SK-N-SH (cell line): ENCODE data around the gene MALT1. TPM values are rescaled to one million over a fixed set of nuclear protein-coding genes. Genes with fewer than 3 reads are reported as not detected.

Experiments
- CTCF ChIA-PET: fragments of 300-600, 350-600 bp; formaldehyde crosslinking; extraction: SDS; loops from one replicate; lab custom pipeline; 2021; lab: Yijun Ruan, JAX
- POLR2A ChIA-PET: fragments of 350-600 bp; sonication (Branson Sonifier 250); formaldehyde crosslinking; extraction: SDS; loops from one replicate; lab custom pipeline; 2020; ENCODE audit warnings: antibody characterized with exemption, inconsistent platforms; lab: Yijun Ruan, JAX
- DNase-seq: peaks from one replicate; pipeline ENCODE4 v3.0.0; 2012
- H2AFZ ChIP-seq: fragments of 200-600 bp; sonication (generic); 2 replicates; pipeline ENCODE4 v1.8.1; 2016; ENCODE audit warnings: antibody characterized with exemption, mild to moderate bottlenecking, low read depth
- H3F3A ChIP-seq: fragments of 200-600 bp; sonication (generic); replicated peaks from 2 replicates; pipeline ENCODE3; 2016; ENCODE audit warnings: antibody characterized with exemption, mild to moderate bottlenecking; ENCODE audit not compliant: insufficient read depth
- H3K27ac ChIP-seq, 2 experiments: fragments of 200-500 bp in 1 of 2; fragments of 200-600 bp in 1 of 2; sonication (Bioruptor generic) in 1 of 2; sonication (generic), shearing (Covaris generic) in 1 of 2; 2 replicates each; pipeline versions ENCODE4 v1.5.1 to v1.6.1; 2014 to 2016; ENCODE audit warnings: low read depth in 2 of 2, inconsistent platforms in 1 of 2, low read length in 1 of 2, mild to moderate bottlenecking in 1 of 2, mixed read lengths in 1 of 2
- H3K27me3 ChIP-seq: fragments of 200-600 bp; sonication (generic), shearing (Covaris generic); 2 replicates; pipeline ENCODE4 v1.6.1; 2016; ENCODE audit warnings: mixed run types; ENCODE audit not compliant: insufficient read depth
- H3K36me3 ChIP-seq, 2 experiments: fragments of 200-500 bp in 1 of 2; fragments of 200-600 bp in 1 of 2; sonication (Bioruptor generic) in 1 of 2; sonication (generic) in 1 of 2; replicated peaks in 1 of 2; 2 replicates each; pipeline versions ENCODE3 to v1.5.1; 2014 to 2016; ENCODE audit warnings: low read length in 1 of 2, mild to moderate bottlenecking in 1 of 2; ENCODE audit not compliant: insufficient read depth in 2 of 2, control insufficient read depth in 1 of 2
- H3K4me1 ChIP-seq, 2 experiments: fragments of 200-500 bp in 1 of 2; fragments of 200-600 bp in 1 of 2; sonication (Bioruptor generic) in 1 of 2; sonication (generic), shearing (Covaris generic) in 1 of 2; 2 replicates each; pipeline versions ENCODE4 v1.5.1 to v1.6.1; 2014 to 2016; ENCODE audit warnings: low read depth in 1 of 2, low read length in 1 of 2, mixed run types in 1 of 2; ENCODE audit not compliant: insufficient read depth in 2 of 2, control insufficient read depth in 1 of 2
- H3K4me2 ChIP-seq: fragments of 200-600 bp; sonication (generic), shearing (Covaris generic); 2 replicates; pipeline ENCODE4 v1.6.1; 2017; ENCODE audit warnings: mixed run types
- H3K4me3 ChIP-seq, 2 experiments: fragments of 200-500 bp in 1 of 2; fragments of 200-600 bp in 1 of 2; sonication (Bioruptor generic) in 1 of 2; sonication (generic), shearing (Covaris generic) in 1 of 2; 2 replicates each; pipeline versions ENCODE4 v1.5.1 to v1.8.1; 2014 to 2016; ENCODE audit warnings: low read depth in 2 of 2, inconsistent platforms in 1 of 2, low read length in 1 of 2, mild to moderate bottlenecking in 1 of 2, mixed read lengths in 1 of 2, moderate library complexity in 1 of 2
- H3K79me2 ChIP-seq: fragments of 200-600 bp; sonication (generic); 2 replicates; pipeline ENCODE4 v1.8.1; 2017; ENCODE audit warnings: mild to moderate bottlenecking; ENCODE audit not compliant: insufficient read depth
- H3K9ac ChIP-seq: fragments of 200-600 bp; sonication (generic); 2 replicates; pipeline ENCODE4 v1.6.1; 2017; ENCODE audit warnings: mixed run types
- H3K9me2 ChIP-seq: fragments of 200-600 bp; sonication (generic); 2 replicates; pipeline ENCODE4 v1.6.1; 2017; ENCODE audit warnings: mixed run types
- H3K9me3 ChIP-seq: fragments of 200-600 bp; sonication (generic); 2 replicates; pipeline ENCODE4 v1.6.1; 2017; ENCODE audit warnings: mixed run types, mild to moderate bottlenecking, moderate library complexity
- H4K20me1 ChIP-seq: fragments of 200-600 bp; sonication (generic); 2 replicates; pipeline ENCODE4 v1.6.1; 2017; ENCODE audit warnings: mild to moderate bottlenecking, mixed run types; ENCODE audit not compliant: insufficient read depth
- CHD2 ChIP-seq: fragments of 150-350 bp; IDR thresholded peaks from 2 replicates; pipeline ENCODE4 v1.6.1; 2018; ENCODE audit warnings: low read length; ENCODE audit not compliant: partially characterized antibody
- ELF1 ChIP-seq: IDR thresholded peaks from 2 replicates; pipeline ENCODE4 v1.4.0; 2012
- GATA2 ChIP-seq: sonication (generic); formaldehyde crosslinking; IDR thresholded peaks from 2 replicates; pipeline ENCODE4 v1.5.0; 2020; ENCODE audit warnings: mild to moderate bottlenecking, missing genetic modification reagents
- IRF3 ChIP-seq: fragments of 150-350 bp; IDR thresholded peaks from 2 replicates; pipeline ENCODE4 v1.6.1; 2016; ENCODE audit warnings: mild to moderate bottlenecking, low read depth, low read length
- MEF2A ChIP-seq: IDR thresholded peaks from 2 replicates; pipeline ENCODE4 v1.4.0; 2012; ENCODE audit warnings: low read depth, borderline replicate concordance
- RXRA ChIP-seq: IDR thresholded peaks from 2 replicates; pipeline ENCODE4 v1.4.0; 2012; ENCODE audit warnings: low read depth, mild to moderate bottlenecking, borderline replicate concordance
- TCF12 ChIP-seq: IDR thresholded peaks from 2 replicates; pipeline ENCODE4 v1.4.0; 2012
- ZBTB33 ChIP-seq: IDR thresholded peaks from 2 replicates; pipeline ENCODE4 v1.4.0; 2012; ENCODE audit warnings: low read depth, borderline replicate concordance
- WGBS: methylation state at CpG from one replicate; pipeline ENCODE4 v1.1.6; 2017; ENCODE audit warnings: low lambda C conversion rate; 5-methylcytosine and 5-hydroxymethylcytosine counted together
- polyA plus RNA-seq, 3 experiments: library from polyadenylated mRNA; depleted of rRNA; stranded (reverse); fragments of >200 nt; gene quantifications; 2 replicates each; pipeline ENCODE4 v1.2.3, GENCODE V29; 2012

MALT1 gene
- polyA plus RNA-seq, 1 of the 3 experiments (the other 2 are of a cell fraction) = 6.6 TPM

DNA sequence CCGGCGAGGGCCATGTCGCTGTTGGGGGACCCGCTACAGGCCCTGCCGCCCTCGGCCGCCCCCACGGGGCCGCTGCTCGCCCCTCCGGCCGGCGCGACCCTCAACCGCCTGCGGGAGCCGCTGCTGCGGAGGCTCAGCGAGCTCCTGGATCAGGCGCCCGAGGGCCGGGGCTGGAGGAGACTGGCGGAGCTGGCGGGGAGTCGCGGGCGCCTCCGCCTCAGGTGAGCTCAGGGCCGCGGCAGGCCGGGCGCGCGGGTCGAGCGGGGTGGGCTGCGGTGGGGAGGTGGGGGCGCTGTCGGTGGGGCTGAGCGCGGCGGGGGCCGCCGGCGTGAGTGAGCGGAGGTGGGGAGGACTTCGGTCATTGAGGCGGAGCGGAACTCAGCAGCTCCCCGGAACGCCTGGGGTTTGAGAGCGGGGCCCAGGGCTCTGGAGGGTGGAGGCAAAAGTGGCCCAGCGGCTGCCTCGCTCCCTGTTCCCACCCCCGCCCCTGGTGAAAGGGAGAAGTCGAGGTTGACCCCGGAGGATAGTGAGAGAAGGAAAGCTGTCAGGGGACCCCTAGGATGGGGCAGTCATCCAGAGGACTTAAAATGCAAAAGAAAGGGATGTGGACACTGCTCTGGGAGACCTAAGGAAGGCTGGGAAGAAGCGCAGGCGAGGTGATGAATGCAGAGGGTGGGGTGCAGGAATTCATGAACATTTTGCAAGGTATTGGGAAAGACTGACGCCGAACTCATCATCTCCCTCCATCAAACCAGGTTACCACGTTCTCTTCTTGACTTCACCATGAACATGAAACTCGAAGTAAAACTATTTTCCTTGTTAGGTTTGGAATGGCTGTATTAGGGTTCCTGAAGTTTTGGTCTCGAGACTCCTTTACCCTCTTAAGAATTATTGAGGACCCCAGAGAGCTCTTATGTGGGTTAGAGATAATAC, 633 bp downstream of the MALT1 start:
- no peaks in the 10 kb centered on the region for H3K36me3 ChIP-seq
- POLR2A ChIA-PET = interaction anchor here (1.3 to 1.7 kb wide), 3 partner anchors 15 to 76 kb away, joined by 3 to 5 read pairs (median 4); no protein-coding TSS in a partner anchor
- peak overlapping the region; percentile 58 to 79 for H3K27ac ChIP-seq
- no peak for DNase-seq
- H3K9ac ChIP-seq = peak overlapping the region; percentile 79
- no peaks in the 10 kb centered on the region; the same call in 1 of the 2 replicates for H4K20me1 ChIP-seq
- no peaks in the 10 kb centered on the region for H3K9me2 ChIP-seq
- no peak for TF ChIP-seq CHD2
- TF ChIP-seq ELF1 = no peak
- TF ChIP-seq IRF3 = no peak
- no peak for TF ChIP-seq RXRA
- no peak for TF ChIP-seq MEF2A
- TF ChIP-seq ZBTB33 = no peak
- no peaks in the 10 kb centered on the region for H3K9me3 ChIP-seq
- no peaks in the 10 kb centered on the region for H3K27me3 ChIP-seq
- 7% methylated on average over 22 of the region's 64 CpGs for WGBS
- CTCF ChIA-PET = interaction anchor here (0.6 to 1.4 kb wide), 6 partner anchors 9 to 97 kb away, joined by 3 to 9 read pairs (median 3); no protein-coding TSS in a partner anchor
- peak overlapping the region; percentile 93 for H3K4me2 ChIP-seq
- H3K4me3 ChIP-seq = peak overlapping the region; percentile 80 to 88
- H3K4me1 ChIP-seq = peaks cover 9 to 23% of the 10 kb centered on the region in 2 experiments; a peak in 3 of 4 replicates
- peaks cover 20% of the 10 kb centered on the region for H3F3A ChIP-seq
- H3K79me2 ChIP-seq = peaks cover 48% of the 10 kb centered on the region; the same call in 1 of the 2 replicates
- H2AFZ ChIP-seq = peak overlapping the region; percentile 82

- H3K4me2 ChIP-seq = no peak overlapping the region
- no peaks in the 10 kb centered on the region for H3K9me3 ChIP-seq
- ChIA-PET POLR2A (no interaction called here), CTCF (interaction anchor here (1.5 kb wide), 1 partner anchor 94 kb away, joined by 3 read pairs; no protein-coding TSS in a partner anchor)
- H3K36me3 ChIP-seq = no peaks in the 10 kb centered on the region
- H3K4me1 ChIP-seq = peaks cover 9 to 15% of the 10 kb centered on the region in 2 experiments; a peak in 3 of 4 replicates
- no peak for DNase-seq
- H3K9ac ChIP-seq = no peak overlapping the region
- no peak overlapping the region for H3K4me3 ChIP-seq
- no peaks in the 10 kb centered on the region for H3K9me2 ChIP-seq
- no peak overlapping the region for H2AFZ ChIP-seq
- no peak overlapping the region for H3K27ac ChIP-seq
- peaks cover 66% of the 10 kb centered on the region; the same call in 1 of the 2 replicates for H3K79me2 ChIP-seq
- TF ChIP-seq GATA2 (CRISPR knock-in tag) = no peak
- TF ChIP-seq RXRA = no peak
- no peak for TF ChIP-seq TCF12
- H3F3A ChIP-seq = peaks cover 15% of the 10 kb centered on the region
- no peaks in the 10 kb centered on the region; the same call in 1 of the 2 replicates for H4K20me1 ChIP-seq
- WGBS = 96% methylated on average over 5 of the region's 5 CpGs
- H3K27me3 ChIP-seq = no peaks in the 10 kb centered on the region
Measured at GRCh38 chr18:58674159-58674558, 2.9 kb downstream of the MALT1 start.
